Activated T-helper 1 cell treated with anti-CD3 and anti-CD28 coated beads, Interleukin-12 subunit alpha, Interleukin-12 subunit beta, Interleukin-2, Interleukin-4 antibody, amounts not matched to agents 30 ng/mL and 10 ng/mL and 1 ng/mL, durations not matched to agents 14 hours and 24 hours and 36 hours (primary cell): ENCODE measurements around the gene FRMD4A. TPM values are rescaled to one million over a fixed set of nuclear protein-coding genes. Genes with fewer than 3 reads are reported as not detected.

Experiments used
- DNase-seq: peaks from one replicate; pipeline ENCODE4 v3.0.0; 2021; ENCODE audit warnings: low spot score
- H3K27ac Mint-ChIP-seq: one replicate; pipeline ENCODE4 v1.8.0; 2021; ENCODE audit warnings: mild to moderate bottlenecking, mixed read lengths
- H3K27me3 Mint-ChIP-seq: one replicate; pipeline ENCODE4 v1.8.0; 2022; ENCODE audit warnings: mild to moderate bottlenecking, moderate library complexity, mixed read lengths; ENCODE audit not compliant: insufficient read depth
- H3K36me3 Mint-ChIP-seq: one replicate; pipeline ENCODE4 v1.8.0; 2021; ENCODE audit warnings: low read depth, mixed read lengths
- H3K4me1 Mint-ChIP-seq: one replicate; pipeline ENCODE4 v1.8.0; 2021; ENCODE audit warnings: low read depth, mixed read lengths
- H3K4me3 Mint-ChIP-seq: one replicate; pipeline ENCODE4 v1.8.0; 2021; ENCODE audit warnings: mild to moderate bottlenecking, moderate library complexity, mixed read lengths
- H3K9me3 Mint-ChIP-seq: one replicate; pipeline ENCODE4 v1.8.0; 2021; ENCODE audit warnings: mixed read lengths
- intact Hi-C: fragments of 100-400 bp; cut with micrococcal nuclease; formaldehyde crosslinking; loops from one replicate; pipeline ENCODE4 v1.15.1; 2024
- total RNA-seq: library from RNA; stranded (reverse); gene quantifications from 2 replicates; pipeline ENCODE4 v1.2.3, GENCODE V29; 2022

The FRMD4A gene
- total RNA-seq, 1 donor from 2014 or later = 0.31 TPM

- Mint-ChIP-seq H3K27ac (peak overlapping the region; percentile 92), H3K4me3 (peak overlapping the region; percentile 46), H3K27me3 (peaks cover 49% of the 10 kb centered on the region)
These were observed 145.8 kb downstream of the FRMD4A start for GRCh38 chr10:14184841-14185315.

GRCh38 chr10:14182781-14183180 is 147.9 kb downstream of the FRMD4A start:
- Mint-ChIP-seq H3K27me3 (peaks cover 60% of the 10 kb centered on the region), H3K36me3 (no peaks in the 10 kb centered on the region), H3K4me1 (peaks cover 20% of the 10 kb centered on the region), H3K9me3 (no peaks in the 10 kb centered on the region), H3K4me3 (no peak overlapping the region), H3K27ac (no peak overlapping the region)
- intact Hi-C loops = loop anchor here (10.0 kb wide), 1 partner anchor 692 kb away; the partner anchor contains the start of gene SUV39H2
- no peak for DNase-seq

More at GRCh38 chr10:14184841-14185315, 145.8 kb downstream of the FRMD4A start:
- H3K36me3 Mint-ChIP-seq = no peaks in the 10 kb centered on the region
- no peaks in the 10 kb centered on the region for H3K9me3 Mint-ChIP-seq
- intact Hi-C loops = loop anchor here (1.0 to 10.0 kb wide), 11 partner anchors 176 to 836 kb away; partner anchors contain the start of genes CDNF, HSPA14, MEIG1 and MSANTD7
- peak; percentile 44 for DNase-seq
- peaks cover 20% of the 10 kb centered on the region for H3K4me1 Mint-ChIP-seq

GRCh38 chr10:14181567-14181936 is 149.2 kb downstream of the FRMD4A start:
- peaks cover 72% of the 10 kb centered on the region for H3K27me3 Mint-ChIP-seq
- intact Hi-C loops = loop anchor here (10.0 kb wide), 1 partner anchor 693 kb away; the partner anchor contains the start of gene SUV39H2
- H3K4me3 Mint-ChIP-seq = no peak overlapping the region
- H3K27ac Mint-ChIP-seq = no peak overlapping the region
- peaks cover 20% of the 10 kb centered on the region for H3K4me1 Mint-ChIP-seq
- no peaks in the 10 kb centered on the region for H3K36me3 Mint-ChIP-seq
- no peak for DNase-seq
- H3K9me3 Mint-ChIP-seq = no peaks in the 10 kb centered on the region

- no peaks in the 10 kb centered on the region for H3K36me3 Mint-ChIP-seq
- no peaks in the 10 kb centered on the region for H3K9me3 Mint-ChIP-seq
- no peak overlapping the region for H3K4me3 Mint-ChIP-seq
- DNase-seq = no peak
- H3K27ac Mint-ChIP-seq = no peak overlapping the region
- intact Hi-C loops = loop anchor here (10.0 kb wide), 1 partner anchor 694 kb away; the partner anchor contains the start of gene SUV39H2
- peaks cover 16% of the 10 kb centered on the region for H3K4me1 Mint-ChIP-seq
- H3K27me3 Mint-ChIP-seq = peaks cover 73% of the 10 kb centered on the region
These were observed 149.7 kb downstream of the FRMD4A start for GRCh38 chr10:14180911-14181566.

DNA sequence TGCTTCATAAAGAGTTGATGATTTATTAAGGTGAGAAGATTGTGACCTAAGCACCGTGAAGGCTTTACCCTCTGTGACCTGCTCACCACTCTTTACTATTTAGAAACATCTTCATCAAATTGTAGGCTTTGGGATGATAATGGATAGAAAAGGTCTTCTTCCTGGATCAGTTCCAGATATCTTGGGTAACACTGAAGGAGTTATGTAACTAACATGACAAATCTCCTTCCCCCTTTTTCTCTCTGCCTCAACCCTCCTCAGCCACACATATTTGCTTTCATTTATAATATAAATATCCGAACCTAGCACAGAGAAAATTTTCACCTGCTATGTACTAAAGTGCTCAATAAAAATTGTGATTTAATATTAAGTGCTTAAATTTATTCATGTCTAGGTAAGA is 151.5 kb downstream of the FRMD4A start:
- H3K27me3 Mint-ChIP-seq = peaks cover 82% of the 10 kb centered on the region
- no peaks in the 10 kb centered on the region for H3K36me3 Mint-ChIP-seq
- peaks cover 4% of the 10 kb centered on the region for H3K4me1 Mint-ChIP-seq
- H3K9me3 Mint-ChIP-seq = no peaks in the 10 kb centered on the region
- H3K4me3 Mint-ChIP-seq = no peak overlapping the region
- no peak for DNase-seq
- H3K27ac Mint-ChIP-seq = no peak overlapping the region
- intact Hi-C loops = no loop called here

GRCh38 chr10:14173706-14174594 is 156.8 kb downstream of the FRMD4A start:
- no peak for DNase-seq
- peaks cover 78% of the 10 kb centered on the region for H3K27me3 Mint-ChIP-seq
- no peaks in the 10 kb centered on the region for H3K36me3 Mint-ChIP-seq
- H3K9me3 Mint-ChIP-seq = no peaks in the 10 kb centered on the region
- H3K4me1 Mint-ChIP-seq = peaks cover 16% of the 10 kb centered on the region
- H3K27ac Mint-ChIP-seq = no peak overlapping the region
- intact Hi-C loops = no loop called here
- H3K4me3 Mint-ChIP-seq = peak overlapping the region; percentile 43

DNA sequence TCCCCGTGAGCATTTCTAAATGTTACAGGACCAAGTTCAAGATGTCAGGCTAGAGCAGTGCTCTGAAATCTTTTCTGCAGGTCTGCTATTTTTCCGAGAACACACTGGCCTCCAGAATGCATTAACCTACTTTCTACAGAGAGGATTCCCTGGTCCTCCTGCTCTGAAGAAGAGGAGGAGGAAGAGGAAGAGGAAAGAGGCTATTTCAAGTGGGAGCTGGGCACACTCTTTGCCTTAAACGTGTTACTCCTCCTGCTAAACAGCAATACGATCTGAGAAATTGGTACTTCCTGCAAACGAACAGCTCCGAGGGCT is 157.4 kb downstream of the FRMD4A start:
- Mint-ChIP-seq H3K4me1 (peaks cover 16% of the 10 kb centered on the region), H3K4me3 (peak overlapping the region; percentile 43), H3K9me3 (no peaks in the 10 kb centered on the region), H3K27ac (no peak overlapping the region), H3K36me3 (no peaks in the 10 kb centered on the region), H3K27me3 (peaks cover 72% of the 10 kb centered on the region)
- intact Hi-C loops = no loop called here
- no peak for DNase-seq

DNA sequence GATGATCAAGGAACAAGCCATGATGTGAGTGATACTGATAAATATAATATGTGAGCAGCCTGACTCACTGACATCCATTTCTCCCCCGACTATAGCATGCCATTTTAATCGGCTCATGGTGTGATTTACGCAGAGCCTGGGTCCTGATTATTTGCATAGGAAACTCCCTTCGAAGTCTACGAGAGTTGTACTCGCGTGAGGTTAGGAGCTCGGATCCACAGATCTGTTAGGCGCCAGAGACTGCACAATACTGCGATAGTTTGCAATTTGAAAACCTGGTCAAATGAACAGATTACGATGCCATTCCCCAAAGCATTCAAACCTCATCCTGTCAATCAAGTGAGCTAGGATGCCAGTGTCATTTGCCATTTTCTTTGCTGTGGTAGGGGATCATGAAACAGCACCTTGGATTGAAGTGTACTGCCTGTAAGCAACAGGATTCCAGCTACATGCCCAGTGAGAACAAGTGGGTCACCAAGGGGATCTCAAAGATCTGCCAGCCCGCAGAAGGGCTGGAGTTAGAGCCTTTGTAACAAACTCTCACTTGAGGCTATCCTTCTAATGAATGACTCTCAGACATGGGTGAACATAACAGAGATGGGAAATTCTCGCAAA is 158.3 kb downstream of the FRMD4A start:
- intact Hi-C loops = no loop called here
- no peak overlapping the region for H3K4me3 Mint-ChIP-seq
- no peaks in the 10 kb centered on the region for H3K36me3 Mint-ChIP-seq
- H3K4me1 Mint-ChIP-seq = peaks cover 16% of the 10 kb centered on the region
- H3K9me3 Mint-ChIP-seq = no peaks in the 10 kb centered on the region
- no peak for DNase-seq
- peaks cover 68% of the 10 kb centered on the region for H3K27me3 Mint-ChIP-seq
- no peak overlapping the region for H3K27ac Mint-ChIP-seq

- intact Hi-C loops = no loop called here
- Mint-ChIP-seq H3K27me3 (peaks cover 62% of the 10 kb centered on the region), H3K36me3 (no peaks in the 10 kb centered on the region), H3K4me3 (no peak overlapping the region), H3K4me1 (peaks cover 16% of the 10 kb centered on the region), H3K9me3 (no peaks in the 10 kb centered on the region), H3K27ac (no peak overlapping the region)
- DNase-seq = no peak
These were observed 159.4 kb downstream of the FRMD4A start for GRCh38 chr10:14171336-14171735.

- intact Hi-C loops = no loop called here
- peaks cover 9% of the 10 kb centered on the region for H3K27me3 Mint-ChIP-seq
These were observed 167.2 kb downstream of the FRMD4A start for GRCh38 chr10:14163377-14164086.

DNA sequence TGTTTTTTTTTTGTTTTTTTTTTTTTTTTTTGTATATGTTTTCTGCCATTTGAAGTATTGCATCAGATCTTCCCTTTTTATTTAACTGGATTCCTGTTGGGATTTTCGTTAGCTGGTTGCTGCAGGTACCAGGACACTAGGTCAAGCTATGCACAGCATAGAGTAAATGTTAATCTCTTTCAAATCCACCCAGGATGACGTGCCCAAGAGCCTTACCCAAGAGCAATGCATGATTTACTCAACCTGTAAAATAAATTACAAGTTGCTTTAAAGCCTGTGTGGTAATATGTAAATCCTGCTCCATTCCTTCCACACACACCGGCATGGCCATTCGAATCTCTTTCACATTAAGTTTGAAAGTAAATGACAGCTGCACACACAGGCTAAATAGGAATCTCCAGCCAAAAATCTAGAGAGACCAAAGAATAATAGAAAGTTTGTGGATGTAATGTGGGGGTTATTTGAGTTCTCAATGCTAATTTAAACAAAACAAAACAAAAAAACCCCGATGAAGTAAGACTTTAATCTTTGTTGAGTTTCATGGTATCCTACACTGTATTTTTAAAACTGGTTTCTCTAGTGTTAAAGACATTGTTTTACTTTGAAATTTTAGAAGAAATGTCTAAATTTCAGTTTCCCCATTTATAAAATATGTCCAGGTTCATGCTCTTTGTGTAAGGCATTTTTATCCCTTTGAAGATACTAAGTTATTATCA is 167.9 kb downstream of the FRMD4A start:
- Mint-ChIP-seq H3K4me1 (no peaks in the 10 kb centered on the region), H3K36me3 (no peaks in the 10 kb centered on the region), H3K27me3 (peaks cover 11% of the 10 kb centered on the region), H3K27ac (no peak overlapping the region), H3K9me3 (no peaks in the 10 kb centered on the region), H3K4me3 (no peak overlapping the region)
- intact Hi-C loops = no loop called here
- no peak for DNase-seq

More at GRCh38 chr10:14163377-14164086, 167.2 kb downstream of the FRMD4A start:
- Mint-ChIP-seq H3K4me1 (no peaks in the 10 kb centered on the region), H3K9me3 (no peaks in the 10 kb centered on the region), H3K36me3 (no peaks in the 10 kb centered on the region), H3K4me3 (no peak overlapping the region), H3K27ac (no peak overlapping the region)
- DNase-seq = no peak

DNA sequence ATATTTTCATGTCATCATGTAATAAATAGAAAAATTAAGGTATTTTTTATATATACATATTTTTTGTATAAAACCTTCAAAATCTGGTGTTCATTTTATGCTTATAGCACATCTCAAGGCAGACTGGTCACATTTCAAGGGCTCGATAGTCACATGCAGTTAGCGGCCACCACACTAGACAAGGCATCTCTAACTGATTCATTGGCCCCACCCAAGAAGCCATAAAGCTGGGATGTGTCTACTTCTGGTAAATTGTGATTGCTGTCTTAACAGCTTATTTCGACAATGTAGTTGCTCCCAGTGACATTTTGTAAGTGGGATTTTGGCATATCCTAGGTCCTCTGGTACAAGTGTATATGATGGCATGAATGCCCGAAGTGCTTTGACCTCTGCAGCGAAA is 168.7 kb downstream of the FRMD4A start:
- no peak for DNase-seq
- H3K9me3 Mint-ChIP-seq = no peaks in the 10 kb centered on the region
- peaks cover 11% of the 10 kb centered on the region for H3K27me3 Mint-ChIP-seq
- no peak overlapping the region for H3K4me3 Mint-ChIP-seq
- no peak overlapping the region for H3K27ac Mint-ChIP-seq
- intact Hi-C loops = no loop called here
- H3K4me1 Mint-ChIP-seq = no peaks in the 10 kb centered on the region
- no peaks in the 10 kb centered on the region for H3K36me3 Mint-ChIP-seq
